ENCODE results near the gene OXTR.

- TF ChIP-seq POLR2A (IDR thresholded peaks at IDR 0.05; ENCODE audit: low read depth, low read length) (no peak), POLR2AphosphoS5 (IDR thresholded peaks at IDR 0.05; ENCODE audit: low read depth, low read length) (no peak)
These were observed 6.6 kb downstream of the OXTR start for GRCh38 chr3:8762607-8763377.

Data from GM12892 (cell line).